GOT3 (cell line): Measurements from ENCODE around the gene TNFAIP6.
"Not testable (repeated sequence)": the region's sequence is repeated elsewhere in the genome, so short reads cannot be mapped to it uniquely, and the experiment has no call there.

Experiments used
- DNase-seq: peaks from one replicate; lab custom pipeline; 2025; ENCODE audit warnings: mixed read lengths; lab: John Stamatoyannopoulos, UW

TNFAIP6 gene

GRCh38 chr2:151417650-151418049 lies 60.3 kb downstream of the TNFAIP6 start:
- no peak for DNase-seq

GRCh38 chr2:151421681-151422080 lies 64.3 kb downstream of the TNFAIP6 start:
- DNase-seq = not testable (repeated sequence)

- no peak for DNase-seq
These were observed 65.6 kb downstream of the TNFAIP6 start for GRCh38 chr2:151422917-151423439.

DNA sequence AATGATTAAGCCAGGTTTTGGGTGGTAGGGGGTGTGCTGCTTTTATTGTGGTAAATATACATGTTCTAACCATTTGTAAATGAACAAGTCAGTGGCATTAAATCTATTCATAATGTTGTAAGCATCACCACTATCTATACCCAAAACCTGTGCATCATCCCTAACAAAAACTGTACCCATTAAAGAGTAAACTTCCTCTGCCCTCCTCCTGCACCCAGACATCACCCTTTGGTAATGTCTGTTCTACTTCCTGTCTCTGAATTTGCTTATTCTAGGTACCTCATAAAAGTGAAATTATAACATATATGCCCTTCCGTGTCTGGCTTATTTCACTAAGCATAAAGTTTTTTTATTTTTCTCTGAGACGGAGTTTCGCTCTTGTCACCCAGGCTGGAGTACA lies 66.4 kb downstream of the TNFAIP6 start:
- no peak for DNase-seq
